H1 (cell line): ENCODE measurements around the gene MIA2. TPM values are rescaled to one million over a fixed set of nuclear protein-coding genes. Genes with fewer than 3 reads are reported as not detected.

Experiments used
- CBX8 ChIP-seq: fragments of 300-800, 300-1000 bp; sonication (generic); IDR thresholded peaks from 2 replicates; pipeline ENCODE4 v1.7.1; 2016; ENCODE audit warnings: low read depth, low read length, borderline replicate concordance
- JUND ChIP-seq: IDR thresholded peaks from 2 replicates; pipeline ENCODE4 v1.6.1; 2011; ENCODE audit warnings: mild to moderate bottlenecking, improper control_type of control experiment, low read length
- POLR2AphosphoS5 ChIP-seq: IDR thresholded peaks from 2 replicates; pipeline ENCODE4 v1.6.1; 2011; ENCODE audit warnings: low read depth, low read length
- POU5F1 ChIP-seq: IDR thresholded peaks from 2 replicates; pipeline ENCODE4 v1.6.1; 2011; ENCODE audit warnings: low read depth, mild to moderate bottlenecking, low read length, moderate library complexity
- RXRA ChIP-seq: IDR thresholded peaks from 2 replicates; pipeline ENCODE4 v1.6.1; 2011; ENCODE audit warnings: low read depth, mild to moderate bottlenecking, low read length, moderate library complexity; ENCODE audit not compliant: insufficient read depth
- polyA plus RNA-seq, 7 experiments: library from polyadenylated mRNA; depleted of rRNA in 3 of 7; stranded (reverse) in 5 of 7; unstranded in 2 of 7; fragments of >200 nt in 5 of 7; fragments of 200-250 nt in 2 of 7; gene quantifications; 1 replicate in 5 of 7; 2 replicates in 1 of 7; 4 replicates in 1 of 7; pipeline versions ENCODE4 v1.2.1 to v1.2.3, GENCODE V29; 2011 to 2013; ENCODE audit warnings: missing spikeins in 2 of 7, mixed read lengths in 2 of 7
- total RNA-seq: library from RNA; stranded (reverse); fragmentation: NEBNext Ultra II Directional; extraction: Animal tissue kit (Norgen Biotek cat#: 25700); gene quantifications from 2 replicates; pipeline ENCODE4 v1.2.1, GENCODE V29; 2021
- TF ChIP-seq, protein P1 (sequence below), 3 experiments: IDR thresholded peaks; 1 replicate in 2 of 3; 2 replicates in 1 of 3; pipeline versions ENCODE4 v1.5.1 to v1.6.1; 2011; ENCODE audit warnings: low read length in 3 of 3, mild to moderate bottlenecking in 3 of 3, inconsistent platforms in 2 of 3, low read depth in 1 of 3, moderate library complexity in 1 of 3; ENCODE audit not compliant: insufficient read depth in 1 of 3; ENCODE audit errors: control extremely low read depth in 1 of 3
- TF ChIP-seq, protein P2 (sequence below): IDR thresholded peaks from 2 replicates; pipeline ENCODE4 v1.6.1; 2012; ENCODE audit warnings: low read length, inconsistent platforms

Gene MIA2
- total and polyA plus RNA-seq, 2 of the 8 experiments (the other 6 are each of a cell fraction or from before 2014, with no cell fraction given) = 10.1 to 15.0 TPM

DNA sequence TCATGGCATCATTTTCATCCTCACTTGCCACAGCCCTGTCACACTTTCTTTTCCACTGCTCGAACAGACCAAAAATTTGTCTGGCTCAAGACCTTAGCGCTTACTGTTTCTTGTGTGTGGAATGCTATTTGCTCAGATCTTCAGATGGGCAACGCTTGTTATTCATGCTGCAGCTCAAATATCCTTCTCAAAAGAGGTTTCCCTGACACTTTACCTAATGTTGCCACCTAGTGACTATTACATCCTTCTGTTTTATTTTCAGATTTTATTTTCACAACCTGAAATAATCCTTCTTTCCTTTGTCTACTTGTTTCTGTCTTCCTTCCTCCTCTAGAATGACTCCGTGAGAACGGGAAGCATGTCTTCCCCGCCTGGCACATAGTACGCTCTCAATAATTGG is 192.9 kb downstream of the MIA2 start (continued):
- TF ChIP-seq, protein P1, sequence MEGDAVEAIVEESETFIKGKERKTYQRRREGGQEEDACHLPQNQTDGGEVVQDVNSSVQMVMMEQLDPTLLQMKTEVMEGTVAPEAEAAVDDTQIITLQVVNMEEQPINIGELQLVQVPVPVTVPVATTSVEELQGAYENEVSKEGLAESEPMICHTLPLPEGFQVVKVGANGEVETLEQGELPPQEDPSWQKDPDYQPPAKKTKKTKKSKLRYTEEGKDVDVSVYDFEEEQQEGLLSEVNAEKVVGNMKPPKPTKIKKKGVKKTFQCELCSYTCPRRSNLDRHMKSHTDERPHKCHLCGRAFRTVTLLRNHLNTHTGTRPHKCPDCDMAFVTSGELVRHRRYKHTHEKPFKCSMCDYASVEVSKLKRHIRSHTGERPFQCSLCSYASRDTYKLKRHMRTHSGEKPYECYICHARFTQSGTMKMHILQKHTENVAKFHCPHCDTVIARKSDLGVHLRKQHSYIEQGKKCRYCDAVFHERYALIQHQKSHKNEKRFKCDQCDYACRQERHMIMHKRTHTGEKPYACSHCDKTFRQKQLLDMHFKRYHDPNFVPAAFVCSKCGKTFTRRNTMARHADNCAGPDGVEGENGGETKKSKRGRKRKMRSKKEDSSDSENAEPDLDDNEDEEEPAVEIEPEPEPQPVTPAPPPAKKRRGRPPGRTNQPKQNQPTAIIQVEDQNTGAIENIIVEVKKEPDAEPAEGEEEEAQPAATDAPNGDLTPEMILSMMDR (IDR thresholded peaks at IDR 0.05; ENCODE audit: control extremely low read depth in 1 of 3, insufficient read depth in 1 of 3, low read depth in 1 of 3, low read length in 3 of 3) = peak in 1 of 3 experiments; percentile 24; a peak in 1 of 4 replicates
- TF ChIP-seq JUND = no peak
- TF ChIP-seq, protein P2, sequence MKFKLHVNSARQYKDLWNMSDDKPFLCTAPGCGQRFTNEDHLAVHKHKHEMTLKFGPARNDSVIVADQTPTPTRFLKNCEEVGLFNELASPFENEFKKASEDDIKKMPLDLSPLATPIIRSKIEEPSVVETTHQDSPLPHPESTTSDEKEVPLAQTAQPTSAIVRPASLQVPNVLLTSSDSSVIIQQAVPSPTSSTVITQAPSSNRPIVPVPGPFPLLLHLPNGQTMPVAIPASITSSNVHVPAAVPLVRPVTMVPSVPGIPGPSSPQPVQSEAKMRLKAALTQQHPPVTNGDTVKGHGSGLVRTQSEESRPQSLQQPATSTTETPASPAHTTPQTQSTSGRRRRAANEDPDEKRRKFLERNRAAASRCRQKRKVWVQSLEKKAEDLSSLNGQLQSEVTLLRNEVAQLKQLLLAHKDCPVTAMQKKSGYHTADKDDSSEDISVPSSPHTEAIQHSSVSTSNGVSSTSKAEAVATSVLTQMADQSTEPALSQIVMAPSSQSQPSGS = no peak
- TF ChIP-seq CBX8 = no peak
- no peak for TF ChIP-seq POU5F1
- TF ChIP-seq POLR2AphosphoS5 = no peak
- TF ChIP-seq RXRA = no peak
